Activated CD4-positive, alpha-beta T cell treated with anti-CD3 and anti-CD28 coated beads for 48 hours (primary cell): ENCODE data around the gene SRP72.

ENCODE experiments used
- DNase-seq: peaks from one replicate; pipeline ENCODE4 v3.0.0-alpha.2; 2020

SRP72 gene

DNA sequence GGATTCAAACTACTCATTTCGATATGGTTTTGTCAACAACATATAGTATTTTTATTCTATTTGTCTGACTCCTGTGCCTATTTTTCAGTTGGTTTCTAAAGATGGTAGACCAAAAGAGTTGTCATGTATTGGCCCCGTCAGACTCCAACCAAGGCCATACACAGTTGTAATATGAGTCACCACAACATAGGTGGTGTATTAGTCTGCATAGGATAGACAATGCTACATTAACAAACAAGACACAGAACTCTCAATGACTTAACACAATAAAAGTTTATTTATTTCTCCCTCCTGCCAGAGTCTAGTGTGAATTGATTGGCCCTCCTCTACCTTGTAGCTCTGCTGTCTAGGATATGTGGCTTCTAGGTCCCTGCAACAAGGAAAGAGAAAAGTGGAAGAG lies 84.1 kb downstream of the SRP72 start:
- DNase-seq, result no peak

DNA sequence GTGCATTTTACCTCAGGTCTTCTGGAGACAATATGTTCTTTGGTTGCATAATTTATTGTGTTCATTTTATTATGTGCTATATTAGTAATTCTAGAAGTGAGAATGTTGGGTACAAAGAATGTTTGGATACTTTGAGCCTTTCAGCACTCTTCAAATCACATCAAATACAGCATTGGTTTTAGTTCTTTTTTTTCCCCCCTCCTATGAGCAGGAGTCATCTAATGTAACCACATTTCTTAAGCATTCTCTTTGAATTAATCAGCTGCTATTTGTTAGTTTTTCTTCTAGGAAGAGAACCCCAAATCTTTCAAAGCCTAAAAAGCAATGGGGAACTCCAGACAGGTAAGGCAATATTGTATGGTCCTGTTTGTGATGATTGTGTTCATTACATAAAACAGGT lies 84.9 kb downstream of the SRP72 start:
- DNase-seq, result no peak
